ENCODE data around the gene DSN1. TPM values are rescaled to one million over a fixed set of nuclear protein-coding genes. Genes with fewer than 3 reads are reported as not detected.

The DSN1 gene
- total and polyA plus RNA-seq, 10 of the 15 experiments (the other 5 are each of a cell fraction or from before 2014, with no cell fraction given) = 15.3 to 33.1 (median 21.7) TPM

DNA sequence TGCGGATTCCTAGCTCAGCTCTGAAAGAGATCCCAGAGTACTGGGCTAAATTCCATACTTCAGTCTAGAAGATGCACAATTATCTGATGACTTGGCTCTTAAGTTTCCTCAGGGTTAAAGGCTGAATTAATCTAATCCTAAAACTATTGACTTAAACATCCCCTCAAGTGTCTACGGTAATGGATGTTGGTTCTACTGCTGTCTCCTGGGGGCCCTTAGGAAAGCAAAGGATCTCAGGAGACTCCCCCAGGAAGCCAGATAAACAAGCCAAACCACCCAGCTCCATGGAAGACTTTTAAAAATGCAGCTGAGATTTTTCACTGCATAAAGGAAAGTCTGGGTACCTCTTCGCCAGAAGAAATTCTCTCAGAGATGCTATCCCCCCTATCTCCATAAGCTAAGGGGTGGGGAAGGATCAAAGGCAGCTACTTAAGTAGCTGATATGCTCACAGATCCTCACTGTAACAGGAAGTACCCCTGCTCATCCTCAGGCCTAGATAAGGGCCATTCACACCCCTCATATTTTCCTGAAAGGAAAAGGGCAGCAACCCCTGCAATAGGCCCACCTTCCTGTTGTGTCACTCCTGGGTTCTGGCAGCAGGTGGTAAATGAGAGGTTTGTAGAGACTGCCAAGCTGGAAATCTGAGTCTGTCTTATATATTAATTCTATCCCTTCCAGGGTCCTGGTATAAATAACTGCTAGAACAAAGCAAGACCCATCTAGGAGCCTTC lies 36.9 kb downstream of the DSN1 start (continued):
- TF ChIP-seq EZH2 (IDR thresholded peaks at IDR 0.05; ENCODE audit: borderline replicate concordance, control insufficient read depth, low read depth, low read length) (no peak), GABPA (IDR thresholded peaks at IDR 0.05; ENCODE audit: low read depth) (no peak), FOXM1 (IDR thresholded peaks at IDR 0.05; ENCODE audit: low read depth, low read length) (no peak)

DNA sequence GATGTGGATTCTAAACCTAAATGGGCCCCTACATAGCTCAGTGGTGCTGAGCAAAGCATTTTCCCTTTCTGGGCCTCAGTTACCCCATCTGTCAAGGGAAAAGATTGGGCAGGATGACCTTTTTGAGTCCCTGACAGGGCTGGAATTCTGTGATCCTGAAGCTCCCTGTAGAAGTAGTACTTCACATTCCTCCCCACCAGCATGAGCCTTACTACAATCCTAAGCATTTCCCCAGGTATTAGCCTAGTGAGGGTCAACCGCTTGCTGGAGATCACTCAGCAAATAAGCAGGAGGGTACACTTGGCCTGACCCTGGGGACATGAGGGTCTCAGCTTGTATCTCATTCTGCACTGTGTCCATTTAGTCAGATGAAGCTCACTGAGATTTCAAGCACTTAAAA lies 41.1 kb downstream of the DSN1 start:
- DNase-seq (ENCODE audit: low read depth, low spot score) (no peak), ATAC-seq (no peak), FAIRE-seq (no peak)
- Histone ChIP-seq H3K4me1 (ENCODE audit: control insufficient read depth, insufficient read depth, low read length) (peaks cover 4% of the 10 kb centered on the region), H3K4me2 (ENCODE audit: control insufficient read depth, insufficient read depth) (no peak overlapping the region), H2AFZ (ENCODE audit: control insufficient read depth, low read depth, low read length) (no peak overlapping the region), H3K27me3 (replicated peaks in 1 of 2; ENCODE audit: control insufficient read depth in 2 of 2, insufficient read depth in 2 of 2, low read length in 1 of 2) (no peaks in the 10 kb centered on the region), H3K9me3 (replicated peaks; ENCODE audit: control insufficient read depth, insufficient read depth, low read length) (no peaks in the 10 kb centered on the region), H4K20me1 (ENCODE audit: control insufficient read depth, insufficient read depth) (peaks cover 3% of the 10 kb centered on the region; the same call in 1 of the 2 replicates), H3K36me3 (ENCODE audit: control insufficient read depth in 2 of 2, insufficient read depth in 2 of 2, low read length in 1 of 2) (no peaks in the 10 kb centered on the region; a peak in 1 of 4 replicates), H3K27ac (ENCODE audit: control insufficient read depth, insufficient read depth) (no peak overlapping the region), H3K79me2 (ENCODE audit: control insufficient read depth, insufficient read depth, low read length) (no peaks in the 10 kb centered on the region; the same call in 1 of the 2 replicates), H3K9ac (ENCODE audit: control insufficient read depth, insufficient read depth, low read length) (no peak overlapping the region), H3K4me3 (no peak overlapping the region)
- intact Hi-C loops (cut with micrococcal nuclease; ENCODE audit: unreplicated experiment) = no loop called here
- RAD21 ChIA-PET (ENCODE audit: unreplicated experiment) = interaction anchor here (2.0 kb wide), 1 partner anchor 154 kb away, joined by 5 read pairs; no protein-coding TSS in a partner anchor
- TF ChIP-seq BRCA1 (IDR thresholded peaks at IDR 0.05; ENCODE audit: low read depth, low read length) = no peak
- TF ChIP-seq, protein P1, sequence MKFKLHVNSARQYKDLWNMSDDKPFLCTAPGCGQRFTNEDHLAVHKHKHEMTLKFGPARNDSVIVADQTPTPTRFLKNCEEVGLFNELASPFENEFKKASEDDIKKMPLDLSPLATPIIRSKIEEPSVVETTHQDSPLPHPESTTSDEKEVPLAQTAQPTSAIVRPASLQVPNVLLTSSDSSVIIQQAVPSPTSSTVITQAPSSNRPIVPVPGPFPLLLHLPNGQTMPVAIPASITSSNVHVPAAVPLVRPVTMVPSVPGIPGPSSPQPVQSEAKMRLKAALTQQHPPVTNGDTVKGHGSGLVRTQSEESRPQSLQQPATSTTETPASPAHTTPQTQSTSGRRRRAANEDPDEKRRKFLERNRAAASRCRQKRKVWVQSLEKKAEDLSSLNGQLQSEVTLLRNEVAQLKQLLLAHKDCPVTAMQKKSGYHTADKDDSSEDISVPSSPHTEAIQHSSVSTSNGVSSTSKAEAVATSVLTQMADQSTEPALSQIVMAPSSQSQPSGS (IDR thresholded peaks at IDR 0.05; ENCODE audit: low read length) = no peak
- BruUV-seq (replicated peaks) = no TSS peak
- WGBS (ENCODE audit: insufficient coverage, insufficient replicate concordance, low lambda C conversion rate, missing lambda C conversion rate) = 92% methylated on average over 1 of the region's 1 CpG
- POLR2A ChIA-PET = no interaction called here
- SMC1A ChIA-PET (ENCODE audit: uncharacterized antibody, unreplicated experiment) = no interaction called here
- in situ Hi-C loops (cut with MboI) = no loop called here
- CTCF ChIA-PET = interaction anchor here (0.8 to 4.9 kb wide), 5 partner anchors 12 to 119 kb away, joined by 3 to 26 read pairs (median 4); partner anchors contain the start of gene NDRG3
